GM18868 (cell line): Measurements from ENCODE around the gene PHC3.
"Not testable (repeated sequence)": the region's sequence is repeated elsewhere in the genome, so short reads cannot be mapped to it uniquely, and the experiment has no call there.

ENCODE experiments used
- ATAC-seq: cut with Tn5 transposase; IDR thresholded peaks from one replicate; pipeline ENCODE4 v1.9.1; 2021; ENCODE audit warnings: mild to moderate bottlenecking, moderate library complexity; ENCODE audit not compliant: unreplicated experiment

The PHC3 gene

GRCh38 chr3:170180908-170181885 lies at the start of gene PHC3:
TSS of gene PHC3 (minus strand) at chr3:170181733. CDS start at chr3:170181715, 18 bp downstream.
- ATAC-seq = peak; percentile 79

GRCh38 chr3:170228093-170228766 lies 46.7 kb upstream of the PHC3 start:
- ATAC-seq = no peak

GRCh38 chr3:170226426-170226960 lies 45.0 kb upstream of the PHC3 start:
- no peak for ATAC-seq

GRCh38 chr3:170225166-170225565 lies 43.6 kb upstream of the PHC3 start:
- ATAC-seq = no peak

- ATAC-seq = peak; percentile 34
These were observed 41.4 kb upstream of the PHC3 start for GRCh38 chr3:170222647-170223541.

GRCh38 chr3:170221924-170222646 lies 40.6 kb upstream of the PHC3 start, which contains the start of gene PRKCI:
TSS of gene PRKCI (plus strand) at chr3:170222424. CDS start at chr3:170222670, 246 bp downstream.
- ATAC-seq = peak; percentile 97

GRCh38 chr3:170220871-170221270 lies 39.3 kb upstream of the PHC3 start:
- no peak for ATAC-seq

GRCh38 chr3:170219850-170220249 lies 38.3 kb upstream of the PHC3 start:
- ATAC-seq = no peak

GRCh38 chr3:170211668-170212067 lies 30.1 kb upstream of the PHC3 start:
- no peak for ATAC-seq

GRCh38 chr3:170207717-170208116 lies 26.2 kb upstream of the PHC3 start:
- ATAC-seq = no peak

GRCh38 chr3:170206164-170206762 lies 24.7 kb upstream of the PHC3 start:
- ATAC-seq = not testable (repeated sequence)

- no peak for ATAC-seq
These were observed 23.8 kb upstream of the PHC3 start for GRCh38 chr3:170205302-170205701.

GRCh38 chr3:170204509-170204908 lies 23.0 kb upstream of the PHC3 start:
- no peak for ATAC-seq

GRCh38 chr3:170204023-170204472 lies 22.5 kb upstream of the PHC3 start:
- no peak for ATAC-seq

- ATAC-seq = no peak
These were observed 21.9 kb upstream of the PHC3 start for GRCh38 chr3:170203457-170203856.

- ATAC-seq = no peak
These were observed 20.0 kb upstream of the PHC3 start for GRCh38 chr3:170201527-170201926.

- ATAC-seq = no peak
These were observed 19.5 kb upstream of the PHC3 start for GRCh38 chr3:170200987-170201386.

GRCh38 chr3:170196833-170197232 lies 15.3 kb upstream of the PHC3 start:
- no peak for ATAC-seq

GRCh38 chr3:170195759-170196158 lies 14.2 kb upstream of the PHC3 start:
- not testable (repeated sequence) for ATAC-seq
